A172 (cell line): ENCODE measurements around the gene ACOT7. TPM values are rescaled to one million over a fixed set of nuclear protein-coding genes. Genes with fewer than 3 reads are reported as not detected.
"Not testable (repeated sequence)": the region's sequence is repeated elsewhere in the genome, so short reads cannot be mapped to it uniquely, and the experiment has no call there.

Experiments used
- DNase-seq: peaks from one replicate; pipeline ENCODE4 v3.0.0-alpha.2; 2015; ENCODE audit warnings: low spot score
- total RNA-seq: library from RNA; depleted of rRNA; stranded (reverse); fragments of >200 nt; shearing (Covaris generic); gene quantifications from 2 replicates; pipeline ENCODE4 v1.2.3, GENCODE V29; 2014; rRNA removed

Gene ACOT7
- total RNA-seq = 44.2 and 55.3 TPM in 2 replicates

- peak; percentile 56 for DNase-seq
These were observed at the start of gene ACOT7 for GRCh38 chr1:6393400-6394187. Gene ACOT7 (minus strand): TSS chr1:6393767. CDS start chr1:6393399, 368 bp downstream.

- no peak for DNase-seq
These were observed 48.0 kb upstream of the ACOT7 start for GRCh38 chr1:6441586-6441985.

- no peak for DNase-seq
These were observed 46.9 kb upstream of the ACOT7 start for GRCh38 chr1:6440198-6441126.

- peak; percentile 49 for DNase-seq
These were observed 44.5 kb upstream of the ACOT7 start for GRCh38 chr1:6438047-6438525.

- DNase-seq = peak; percentile 62
These were observed 43.6 kb upstream of the ACOT7 start for GRCh38 chr1:6437012-6437700.

GRCh38 chr1:6436277-6436676 is 42.7 kb upstream of the ACOT7 start:
- DNase-seq = not testable (repeated sequence)

GRCh38 chr1:6435547-6435946 is 42.0 kb upstream of the ACOT7 start:
- no peak for DNase-seq

GRCh38 chr1:6435129-6435528 is 41.6 kb upstream of the ACOT7 start:
- no peak for DNase-seq

- DNase-seq = no peak
These were observed 40.6 kb upstream of the ACOT7 start for GRCh38 chr1:6434186-6434585.

- DNase-seq = not testable (repeated sequence)
These were observed 38.3 kb upstream of the ACOT7 start for GRCh38 chr1:6431645-6432579.

GRCh38 chr1:6429660-6430411 is 36.3 kb upstream of the ACOT7 start:
- not testable (repeated sequence) for DNase-seq

GRCh38 chr1:6428453-6428852 is 34.9 kb upstream of the ACOT7 start:
- not testable (repeated sequence) for DNase-seq

- DNase-seq = no peak
These were observed 34.1 kb upstream of the ACOT7 start for GRCh38 chr1:6427441-6428390.

- DNase-seq = no peak
These were observed 33.4 kb upstream of the ACOT7 start for GRCh38 chr1:6426972-6427350.

- DNase-seq = no peak
These were observed 32.9 kb upstream of the ACOT7 start for GRCh38 chr1:6426277-6426971.

- no peak for DNase-seq
These were observed 32.1 kb upstream of the ACOT7 start for GRCh38 chr1:6425658-6426057.

GRCh38 chr1:6424619-6425593 is 31.3 kb upstream of the ACOT7 start, which contains the start of gene ESPN:
Gene ESPN (plus strand): TSS chr1:6424776. CDS start chr1:6424956, 180 bp downstream.
- DNase-seq = no peak
